Subcutaneous adipose tissue (tissue), 4 donors: ENCODE data around the gene SWAP70. TPM values are rescaled to one million over a fixed set of nuclear protein-coding genes. Genes with fewer than 3 reads are reported as not detected.

Source experiments
- CTCF ChIP-seq: fragments of 450-650 bp; IDR thresholded peaks from one replicate; pipeline ENCODE4 v1.5.1; 2016; ENCODE audit warnings: low read depth, mild to moderate bottlenecking, control low read depth, antibody characterized with exemption, moderate library complexity
- total RNA-seq, 4 donors: library from RNA; depleted of rRNA; stranded (reverse); fragments of >200 nt; gene quantifications; one replicate each; pipeline ENCODE4 v1.1.0, GENCODE V29; 2016

Gene SWAP70
- total RNA-seq = 10 to 100 TPM; 48.8 to 72.7 (median 60.6) TPM

- TF ChIP-seq CTCF = no peak
These were observed at the start of gene SWAP70 for GRCh38 chr11:9663699-9664275. Gene SWAP70 (plus strand): TSS chr11:9664077. CDS start chr11:9664180, 103 bp downstream.

GRCh38 chr11:9615031-9615451 is 48.8 kb upstream of the SWAP70 start:
- TF ChIP-seq CTCF = no peak

- TF ChIP-seq CTCF = no peak
These were observed 47.7 kb upstream of the SWAP70 start for GRCh38 chr11:9616042-9616675.

GRCh38 chr11:9616858-9617257 is 47.0 kb upstream of the SWAP70 start:
- TF ChIP-seq CTCF = no peak

- no peak for TF ChIP-seq CTCF
These were observed 45.9 kb upstream of the SWAP70 start for GRCh38 chr11:9617940-9618339.

GRCh38 chr11:9619004-9619403 is 44.9 kb upstream of the SWAP70 start:
- no peak for TF ChIP-seq CTCF

GRCh38 chr11:9619971-9620370 is 43.9 kb upstream of the SWAP70 start:
- TF ChIP-seq CTCF = no peak
